G401 (cell line): Measurements from ENCODE around the gene WDR5B. TPM values are rescaled to one million over a fixed set of nuclear protein-coding genes. Genes with fewer than 3 reads are reported as not detected.
"Not testable (repeated sequence)": the region's sequence is repeated elsewhere in the genome, so short reads cannot be mapped to it uniquely, and the experiment has no call there.

Experiments
- DNase-seq: peaks from one replicate; pipeline ENCODE4 v3.0.0-alpha.2; 2015; ENCODE audit warnings: low spot score
- in situ Hi-C: cut with HindIII; loops from 2 replicates; pipeline ENCODE4 v1.10.0; 2016; ENCODE audit warnings: low sequenced_read_pairs, mixed read lengths
- total RNA-seq: library from RNA; depleted of rRNA; stranded (reverse); fragments of >200 nt; shearing (Covaris generic); gene quantifications from 2 replicates; pipeline ENCODE4 v1.2.3, GENCODE V29; 2014; rRNA removed

Gene WDR5B
- total RNA-seq = 1.5 and 3.5 TPM in 2 replicates

DNA sequence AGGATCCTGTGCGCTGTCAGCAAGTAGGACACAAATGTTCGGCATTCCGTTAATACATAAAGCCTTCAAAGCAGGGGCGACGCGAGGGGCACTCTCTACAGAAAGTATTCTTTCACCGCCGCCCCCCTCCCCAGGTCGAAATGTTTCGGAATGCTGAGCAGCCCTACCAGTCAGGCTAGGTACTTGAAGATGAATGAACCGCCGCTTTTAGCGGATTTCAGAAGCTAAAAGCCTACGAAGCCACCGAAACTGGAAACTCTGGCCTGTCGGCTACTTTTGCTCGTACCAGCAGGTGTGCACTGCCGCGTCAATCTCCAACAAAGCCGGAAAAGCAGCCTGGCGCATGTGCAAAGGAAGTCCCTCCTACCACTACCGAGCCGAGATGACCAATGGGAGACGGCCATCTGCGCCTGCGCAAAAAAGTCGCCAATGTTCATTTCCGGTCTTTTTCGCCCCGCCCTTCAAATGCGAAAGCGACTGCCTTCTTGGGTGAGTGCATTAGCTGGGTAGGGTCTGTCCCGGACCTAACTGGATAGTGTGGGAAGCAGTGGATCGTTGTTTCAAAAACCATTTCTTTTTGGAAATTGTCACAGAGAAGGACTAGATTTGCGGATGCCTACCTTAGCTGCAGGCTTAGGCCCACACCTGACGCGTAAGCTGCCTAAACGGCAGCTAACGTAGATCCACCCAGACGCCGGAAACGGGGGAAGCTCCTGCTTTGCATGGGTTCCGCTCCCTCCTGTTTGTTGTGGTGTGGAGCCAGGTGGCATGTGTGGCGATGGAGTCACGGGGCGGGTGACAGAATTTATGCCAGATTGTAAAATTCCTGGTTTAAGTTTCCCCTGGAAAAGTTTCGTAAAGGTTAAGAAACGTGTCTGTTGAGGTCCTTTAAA is at the start of gene WDR5B:
WDR5B (minus strand) TSS at position 301 of the 893 bp plus-strand sequence. CDS start 534 bp downstream, outside the sequence.
- in situ Hi-C loops = no loop called here
- peak; percentile 98 for DNase-seq

DNA sequence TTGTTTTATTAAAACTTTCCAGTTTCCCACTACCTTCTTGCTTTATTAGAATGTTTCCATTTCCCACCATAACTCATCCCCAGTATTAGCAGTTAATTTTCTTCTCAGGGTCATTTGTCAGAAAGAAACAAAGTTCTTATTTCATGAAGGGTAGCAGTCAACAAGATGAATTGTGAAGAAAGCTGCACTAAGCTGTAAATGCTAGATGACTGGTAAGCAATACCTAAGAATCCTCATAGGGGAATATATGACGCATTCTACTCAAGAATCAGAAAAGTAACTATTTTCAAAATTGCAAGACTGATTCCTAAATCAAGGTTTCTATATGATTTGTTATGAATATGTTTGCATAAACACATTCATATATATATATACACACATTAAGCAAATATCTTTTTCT is 48.8 kb upstream of the WDR5B start:
- in situ Hi-C loops = no loop called here
- no peak for DNase-seq

DNA sequence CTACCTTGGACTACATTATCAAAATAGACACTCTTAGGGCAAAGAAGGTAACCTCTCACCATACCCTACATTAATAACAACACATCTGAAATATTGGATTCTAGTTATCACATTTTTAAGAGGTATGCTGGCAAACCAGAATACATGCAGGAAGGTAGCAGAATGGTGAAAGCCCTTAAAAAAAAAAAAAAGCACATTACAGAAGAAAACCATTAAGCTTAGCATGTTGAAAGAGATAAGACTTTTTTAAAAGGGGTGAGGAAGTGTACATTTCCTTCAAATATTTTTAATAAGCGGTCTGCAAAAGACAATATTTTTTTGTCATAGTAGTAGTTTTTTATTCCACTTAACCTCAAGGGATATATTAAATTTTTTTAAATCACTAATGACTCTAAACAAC is 46.5 kb upstream of the WDR5B start:
- in situ Hi-C loops = no loop called here
- DNase-seq = no peak

DNA sequence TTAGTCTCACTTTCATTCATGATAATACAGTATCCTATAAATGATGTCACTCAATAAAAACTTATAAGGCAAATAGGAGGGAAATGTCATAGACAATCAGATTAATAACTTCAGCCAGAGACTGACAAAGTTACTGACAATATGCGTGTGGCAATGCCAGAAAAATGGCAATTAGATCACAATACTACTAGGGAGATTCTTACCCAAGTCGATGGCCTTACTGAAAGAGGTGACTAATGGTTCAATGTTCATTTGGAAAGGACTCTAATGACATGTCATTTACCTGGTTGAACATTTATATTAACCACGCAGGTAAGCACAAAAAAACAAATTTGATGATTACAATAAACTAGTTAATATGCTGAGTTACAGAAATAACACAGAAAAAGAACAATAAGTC is 45.9 kb upstream of the WDR5B start:
- in situ Hi-C loops = no loop called here

DNA sequence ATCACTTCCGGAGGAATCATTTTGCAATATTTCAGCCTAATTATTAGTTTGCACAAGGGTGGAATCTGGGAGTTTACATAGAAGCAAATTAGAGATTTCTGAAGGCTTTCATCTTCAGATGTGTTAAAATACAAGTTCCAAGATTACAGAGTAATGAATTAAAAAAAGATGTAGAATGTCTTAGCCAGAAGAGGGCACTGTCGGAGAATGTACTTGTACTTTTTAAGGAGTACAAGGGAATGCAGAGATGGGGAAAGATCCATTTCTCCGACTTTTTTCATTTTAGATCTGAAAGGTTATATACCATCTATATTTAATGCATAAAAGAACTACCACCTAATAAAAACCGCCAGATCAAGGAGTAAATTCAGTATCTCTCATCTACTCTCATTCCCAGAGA is 43.1 kb upstream of the WDR5B start:
- DNase-seq = peak; percentile 30
- in situ Hi-C loops = no loop called here

More for the DNA sequence above, 45.9 kb upstream of the WDR5B start:
- no peak for DNase-seq

DNA sequence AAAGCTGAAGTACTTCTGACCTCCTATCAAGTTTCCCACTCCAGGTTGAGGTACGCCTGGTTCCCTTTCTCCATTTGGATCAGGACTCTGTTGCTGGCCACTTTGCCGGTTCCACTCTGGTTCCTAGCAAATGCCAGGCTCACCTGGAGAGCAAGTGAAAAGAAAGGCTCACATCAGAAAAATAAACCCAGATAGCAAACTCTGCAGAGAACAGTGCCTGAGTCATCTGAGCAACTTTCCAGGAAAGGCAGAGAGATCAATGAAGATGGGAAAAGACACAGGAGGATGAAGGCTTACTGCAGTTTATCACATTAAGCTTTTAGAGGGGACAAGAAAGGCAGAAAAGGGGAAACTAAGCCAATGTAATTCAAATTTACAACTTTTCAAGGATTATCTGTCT is 41.8 kb upstream of the WDR5B start:
- in situ Hi-C loops = no loop called here

DNA sequence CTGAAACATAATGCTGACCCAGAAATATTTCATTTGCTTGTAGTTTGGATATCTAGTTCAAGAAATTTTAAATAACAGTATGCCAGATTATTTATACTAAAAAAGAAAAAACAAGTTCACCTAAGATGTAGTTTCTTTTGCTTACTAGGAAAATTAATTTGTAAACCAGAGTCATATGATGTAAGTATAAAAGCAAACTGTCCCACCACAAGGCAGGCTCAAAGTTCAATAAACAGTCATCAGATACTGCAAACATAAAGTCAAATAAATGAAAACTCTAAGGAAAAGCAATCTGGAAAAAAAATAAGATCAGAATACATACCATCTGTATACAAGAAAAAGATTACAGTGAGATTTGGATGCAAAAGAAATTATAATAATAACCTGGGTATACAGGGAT is 40.2 kb upstream of the WDR5B start:
- DNase-seq = no peak
- in situ Hi-C loops = no loop called here

More for the DNA sequence above, 41.8 kb upstream of the WDR5B start:
- no peak for DNase-seq

DNA sequence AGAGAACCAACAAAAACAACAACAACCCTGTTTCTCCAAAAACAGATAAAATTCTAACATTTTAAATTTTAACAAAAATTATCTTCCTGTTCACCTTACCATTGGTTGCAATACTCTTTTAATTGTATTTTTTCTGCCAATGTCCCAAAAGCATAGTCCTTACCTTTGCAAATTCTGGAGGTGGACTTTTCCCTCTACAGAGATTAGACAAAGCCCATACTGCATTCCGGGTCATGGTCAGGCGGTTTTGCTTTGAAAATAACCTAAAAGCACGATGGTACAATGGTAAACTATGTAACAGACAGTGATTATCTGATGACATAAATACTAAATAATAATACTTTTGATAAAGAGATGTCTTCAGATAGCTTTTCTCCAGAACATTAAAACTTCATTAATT is 35.5 kb upstream of the WDR5B start:
- DNase-seq = no peak
- in situ Hi-C loops = no loop called here

DNA sequence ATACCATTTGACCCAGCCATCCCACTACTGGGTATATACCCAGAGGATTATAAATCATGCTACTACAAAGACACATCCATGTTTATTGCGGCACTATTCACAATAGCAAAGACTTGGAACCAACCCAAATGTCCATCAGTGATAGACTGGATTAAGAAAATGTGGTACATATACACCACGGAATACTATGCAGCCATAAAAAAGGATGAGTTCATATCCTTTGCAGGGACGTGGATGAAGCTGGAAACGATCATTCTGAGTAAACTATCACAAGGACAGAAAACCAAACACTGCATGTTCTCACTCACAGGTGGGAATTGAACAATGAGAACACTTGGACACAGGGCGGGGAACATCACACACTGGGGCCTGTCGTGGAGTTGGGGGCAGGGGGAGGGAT is 32.4 kb upstream of the WDR5B start:
- DNase-seq, in situ Hi-C loops: not testable (repeated sequence)

DNA sequence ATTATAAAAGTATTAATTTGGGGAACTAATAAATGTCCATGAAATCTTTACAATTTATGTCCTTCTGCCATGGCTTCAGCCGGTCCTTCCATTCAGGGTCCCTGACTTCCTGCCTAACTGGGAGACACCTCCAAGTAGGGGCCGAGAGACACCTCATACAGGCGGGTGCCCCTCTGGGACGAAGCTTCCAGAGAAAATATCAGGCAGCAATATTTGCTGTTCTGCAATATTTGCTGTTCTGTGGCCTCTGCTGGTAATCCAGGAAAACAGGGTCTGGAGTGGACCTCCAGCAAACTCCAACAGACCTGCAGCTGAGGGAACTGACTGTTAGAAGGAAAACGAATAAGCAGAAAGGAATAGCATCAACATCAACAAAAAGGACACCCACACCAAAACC is 28.6 kb upstream of the WDR5B start:
- DNase-seq, in situ Hi-C loops: not testable (repeated sequence)

DNA sequence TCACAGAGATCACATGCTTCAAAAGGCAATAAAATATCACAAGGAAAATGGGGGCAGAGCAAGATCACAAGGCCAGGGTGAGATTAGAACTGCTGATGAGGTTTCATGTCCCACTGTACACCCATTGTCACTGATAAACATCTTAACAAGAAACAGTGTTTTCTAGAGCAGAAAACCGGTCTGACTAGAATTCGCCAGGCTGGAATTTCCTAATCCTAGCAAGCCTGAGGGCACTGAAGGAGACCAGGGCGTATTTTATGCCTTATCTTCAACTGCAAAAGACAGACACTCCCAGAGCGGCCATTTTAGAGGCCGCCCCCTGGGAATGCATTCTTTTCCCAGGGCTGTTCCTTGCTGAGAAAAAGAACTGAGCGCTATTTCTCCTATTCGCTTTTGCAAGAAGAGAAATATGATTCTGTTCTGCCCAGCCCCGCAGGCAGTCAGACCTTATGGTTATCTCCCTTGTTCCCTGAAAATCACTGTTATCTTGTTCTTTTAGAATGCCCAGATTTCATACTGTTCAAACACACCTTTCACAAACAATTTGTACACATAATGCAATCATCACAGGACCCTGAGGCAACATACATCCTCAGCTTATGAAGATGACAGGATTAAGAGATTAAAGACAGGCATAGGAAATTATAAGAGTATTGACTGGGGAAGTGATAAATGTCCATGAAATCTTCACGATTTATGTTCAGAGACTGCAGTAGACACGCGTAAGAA is 28.1 kb upstream of the WDR5B start:
- in situ Hi-C loops, DNase-seq: not testable (repeated sequence)

DNA sequence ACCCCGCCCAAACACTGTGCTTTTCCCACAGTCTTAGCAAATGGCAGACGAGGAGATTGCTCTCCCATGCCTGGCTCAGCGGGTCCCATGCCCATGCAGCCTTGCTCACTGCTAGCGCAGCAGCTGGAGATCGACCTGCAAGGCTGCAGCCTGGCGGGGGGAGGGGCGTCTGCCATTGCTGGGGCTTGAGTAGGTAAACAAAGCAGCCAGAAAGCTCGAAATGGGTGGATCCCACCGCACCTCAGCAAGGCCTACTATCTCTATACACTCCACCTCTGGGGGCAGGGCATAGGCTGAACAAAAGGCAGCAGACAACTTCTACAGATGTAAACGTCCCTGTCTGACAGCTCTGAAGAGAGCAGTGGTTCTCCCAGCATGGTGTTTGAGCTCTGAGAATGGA is 27.2 kb upstream of the WDR5B start:
- DNase-seq = no peak
- in situ Hi-C loops = no loop called here

DNA sequence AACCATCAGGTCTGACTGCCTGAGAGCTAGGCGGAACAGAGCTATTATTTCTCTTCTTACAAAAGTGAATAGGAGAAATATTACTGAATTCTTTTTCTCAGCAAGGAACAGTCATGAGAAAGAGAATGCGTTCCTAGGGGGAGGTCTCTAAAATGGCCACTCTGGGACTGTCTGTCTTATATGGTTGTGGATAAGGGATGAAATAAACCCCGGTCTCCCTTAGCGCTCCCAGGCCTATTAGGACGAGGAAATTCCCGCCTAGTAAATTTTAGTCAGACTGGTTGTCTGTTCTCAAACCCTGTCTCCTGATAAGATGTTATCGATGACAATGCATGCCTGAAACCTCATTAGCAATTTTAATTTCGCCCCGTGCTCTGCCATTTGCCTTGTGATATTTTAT is 20.1 kb upstream of the WDR5B start:
- in situ Hi-C loops = no loop called here

DNA sequence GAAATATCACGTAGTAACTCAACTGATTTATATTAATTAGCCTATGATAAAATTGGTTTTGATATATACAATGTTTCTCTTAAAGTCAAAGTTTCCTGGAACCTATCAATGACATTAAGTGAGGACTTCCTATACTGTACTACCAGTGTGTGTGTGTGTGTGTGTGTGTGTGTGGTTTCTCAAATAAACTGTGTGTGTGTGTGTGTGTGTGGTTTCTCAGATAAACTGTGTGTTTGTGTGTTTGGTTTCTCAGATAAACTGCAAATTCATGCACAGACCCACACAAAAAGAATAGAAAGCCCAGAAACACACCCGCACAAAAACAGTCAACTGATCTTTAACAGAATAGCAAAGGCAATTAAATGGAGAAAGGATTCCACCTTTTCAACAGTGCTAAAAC is 14.5 kb upstream of the WDR5B start:
- in situ Hi-C loops = no loop called here
- DNase-seq = no peak

More for the DNA sequence above, 20.1 kb upstream of the WDR5B start:
- DNase-seq = no peak

DNA sequence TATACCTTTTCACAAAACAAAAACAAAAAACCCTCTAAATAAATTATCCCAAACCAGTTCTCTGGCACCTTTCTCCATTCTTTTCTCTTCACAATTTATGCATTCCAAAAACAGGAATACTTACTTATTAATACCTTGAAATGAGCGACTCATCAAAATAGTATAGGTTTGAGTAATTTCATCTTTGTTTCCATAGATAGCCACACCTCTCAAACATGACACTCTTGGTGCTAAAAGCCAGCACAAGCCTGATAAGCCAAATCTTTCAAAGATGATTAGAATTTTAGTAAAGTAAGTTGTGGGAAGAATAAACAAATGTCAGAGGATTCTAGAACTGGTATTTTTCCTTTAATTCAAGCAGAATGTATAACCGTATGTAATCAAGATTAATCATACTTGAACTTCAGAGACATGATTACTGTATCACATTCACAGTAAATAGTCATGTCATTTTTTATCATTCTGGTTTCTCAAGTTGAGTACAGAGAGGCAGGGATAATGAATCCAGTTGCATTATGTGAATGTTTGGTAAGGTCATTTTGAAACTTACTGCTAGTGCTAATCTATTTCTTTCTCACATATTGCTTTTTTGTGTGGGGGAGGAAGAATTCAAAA is 12.1 kb upstream of the WDR5B start:
- in situ Hi-C loops = no loop called here
- DNase-seq = no peak

DNA sequence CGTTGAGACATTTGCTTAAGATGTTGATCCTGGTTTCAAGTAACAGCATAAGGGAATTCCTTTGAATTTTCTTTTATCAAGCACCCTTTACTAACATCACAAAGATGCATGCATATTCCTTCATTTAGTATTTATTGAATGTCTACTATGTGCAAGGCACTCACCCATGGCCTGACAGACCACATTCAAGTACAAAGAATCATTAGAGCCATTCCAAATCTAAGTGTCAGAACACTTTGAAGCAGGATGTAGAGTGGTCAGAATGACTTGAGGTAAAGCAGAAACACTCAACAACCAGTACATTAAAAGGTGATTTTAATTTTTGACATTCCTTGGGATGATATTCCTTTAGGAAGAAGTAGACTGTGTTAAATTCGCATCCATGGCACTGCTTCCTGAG is 6.0 kb upstream of the WDR5B start:
- DNase-seq = no peak
- in situ Hi-C loops = no loop called here

DNA sequence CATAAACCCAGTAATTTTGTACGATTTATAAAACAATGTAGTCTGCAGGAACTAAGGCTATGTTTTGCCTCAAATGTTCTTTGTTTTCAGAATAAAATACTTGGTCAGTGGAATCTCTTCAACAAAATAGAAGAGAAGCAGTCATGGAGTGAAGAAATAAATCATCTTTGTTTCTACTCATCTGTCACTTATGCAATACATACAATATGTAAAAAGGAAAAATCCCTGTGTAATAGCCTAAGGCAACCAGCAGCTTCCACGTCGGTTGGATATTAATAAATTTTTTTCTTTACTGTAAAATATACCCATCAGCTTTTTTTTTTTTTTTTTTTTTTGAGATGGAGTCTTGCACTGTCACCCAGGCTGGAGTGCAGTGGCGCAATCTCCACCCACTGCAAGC is 5.2 kb upstream of the WDR5B start:
- DNase-seq = no peak
- in situ Hi-C loops = no loop called here

DNA sequence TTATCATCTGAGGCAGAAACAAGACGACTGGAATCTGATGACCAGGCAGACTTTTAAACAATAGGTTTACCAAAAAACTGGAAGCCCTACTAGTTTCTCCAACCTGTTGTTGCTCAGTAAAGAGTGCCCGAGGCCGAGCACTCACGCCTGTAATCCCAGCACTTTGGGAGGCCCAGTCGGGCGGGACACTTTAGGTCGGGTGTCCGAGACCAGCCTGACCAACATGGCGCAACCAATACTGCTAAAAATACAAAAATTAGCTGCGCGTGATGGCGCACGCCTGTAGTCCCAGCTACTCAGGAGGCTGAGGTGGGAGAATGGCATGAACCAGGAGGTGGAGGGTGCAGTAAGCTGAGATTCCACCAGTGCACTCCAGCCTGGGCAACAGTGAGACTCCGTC is 1.1 kb upstream of the WDR5B start:
- in situ Hi-C loops = no loop called here
- DNase-seq = no peak

DNA sequence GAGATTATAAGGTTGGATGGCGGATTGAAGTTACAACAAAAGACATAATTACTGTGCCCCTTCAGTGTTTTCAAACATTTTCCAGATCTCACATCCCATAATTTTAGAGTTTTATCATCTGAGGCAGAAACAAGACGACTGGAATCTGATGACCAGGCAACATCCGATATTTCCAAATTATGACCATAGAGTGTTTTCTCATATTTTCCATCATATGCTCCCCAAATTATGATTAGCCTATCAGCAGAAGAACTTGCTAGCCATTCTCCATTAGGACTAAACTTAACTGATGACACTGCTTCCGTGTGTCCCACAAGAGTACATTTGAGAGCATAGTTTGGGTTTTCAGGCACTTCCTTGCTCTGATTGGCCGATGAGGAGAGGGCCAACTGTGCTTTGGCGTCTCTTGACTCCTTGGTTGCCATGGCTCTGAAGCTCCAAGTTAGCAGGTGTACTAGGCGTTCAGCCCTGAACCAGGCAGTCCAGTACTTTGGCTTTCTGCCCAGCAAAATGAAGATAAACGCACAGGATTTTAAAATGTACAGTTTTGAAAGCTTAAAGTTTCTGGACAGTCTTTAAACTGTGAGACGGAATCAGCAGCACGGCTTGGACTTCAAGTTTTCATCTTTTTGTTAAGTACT is 638 bp downstream of the WDR5B start:
- peak; percentile 62 for DNase-seq
- in situ Hi-C loops = no loop called here

DNA sequence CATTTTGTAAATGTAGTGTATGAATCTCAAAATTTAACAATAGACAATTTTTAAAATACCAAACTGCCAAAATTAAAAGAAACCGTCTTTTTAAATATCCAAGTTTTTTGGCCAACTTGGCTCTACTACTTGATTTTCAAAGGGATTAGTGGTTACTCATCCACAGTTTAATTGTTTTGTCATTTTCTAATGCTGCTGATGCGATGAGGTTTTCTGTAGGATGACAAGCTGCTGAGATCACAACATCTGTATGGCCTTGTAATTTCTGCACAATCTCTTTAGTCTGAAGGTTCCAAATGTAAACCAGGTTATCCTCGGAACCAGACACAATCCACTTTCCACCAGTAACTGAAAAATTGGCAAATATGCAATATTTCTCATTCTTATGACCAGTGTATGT is 1.5 kb downstream of the WDR5B start:
- in situ Hi-C loops = no loop called here
- DNase-seq = no peak
